NCI-H2227 (cell line): ENCODE data around the gene CSNK1A1.

Source experiments
- DNase-seq: peaks from one replicate; lab custom pipeline; 2025; ENCODE audit not compliant: unreplicated experiment; lab: John Stamatoyannopoulos, UW

The CSNK1A1 gene

GRCh38 chr5:149443210-149443609 lies 108.0 kb downstream of the CSNK1A1 start:
- DNase-seq = no peak

- peak; percentile 70 for DNase-seq
These were observed 108.6 kb downstream of the CSNK1A1 start for GRCh38 chr5:149442563-149443182.
